ENCODE results near the gene LHX4. TPM values are rescaled to one million over a fixed set of nuclear protein-coding genes. Genes with fewer than 3 reads are reported as not detected.

Gene LHX4
- total RNA-seq, 1 experiment from 2014 or later: 0.13 TPM

DNA sequence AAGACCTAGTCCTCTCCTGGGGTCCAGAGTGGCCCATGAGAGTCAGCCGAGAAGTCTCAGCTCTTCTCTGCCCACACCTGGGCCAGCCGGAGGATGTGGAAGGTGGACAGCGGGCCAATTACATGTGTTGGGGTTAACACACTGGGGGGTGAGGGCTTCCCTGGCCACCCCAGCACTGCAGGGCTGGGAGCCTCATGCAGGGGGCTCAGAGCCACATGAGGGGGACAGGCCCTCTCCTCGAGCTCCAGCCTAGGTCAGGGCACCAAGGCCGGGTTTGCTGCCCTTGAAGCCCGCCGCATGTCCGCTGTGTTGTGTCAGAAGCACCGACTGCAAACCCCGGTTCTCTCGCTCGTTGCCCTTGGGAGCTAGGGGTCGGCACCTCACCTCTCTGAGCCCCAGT is 30.5 kb downstream of the LHX4 start:
- no peak for DNase-seq (ENCODE audit: low read depth, low spot score)
- in situ Hi-C loops (cut with HindIII; ENCODE audit: low pct_unique_long_range_greater_than_20kb, low sequenced_read_pairs): no loop called here

DNA sequence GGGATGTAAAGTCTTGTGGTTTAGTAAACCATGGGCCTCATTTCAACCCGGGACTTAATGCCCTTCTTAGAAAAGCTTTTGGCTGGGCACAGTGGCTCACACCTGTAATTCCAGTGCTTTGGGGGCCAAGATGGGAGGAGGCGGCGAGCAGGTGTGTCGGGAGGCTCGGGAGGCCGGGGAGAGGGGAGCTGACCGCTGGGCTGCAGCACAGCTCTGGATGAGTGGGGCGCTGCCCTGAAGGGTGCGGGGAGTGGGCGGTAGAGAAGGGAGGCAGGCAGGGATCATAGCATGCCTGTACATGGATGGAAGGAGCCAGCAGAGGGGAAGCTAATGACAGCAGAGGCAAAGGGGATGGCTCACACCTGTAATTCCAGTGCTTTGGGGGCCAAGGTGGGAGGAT is 31.0 kb downstream of the LHX4 start:
- in situ Hi-C loops (cut with HindIII; ENCODE audit: low pct_unique_long_range_greater_than_20kb, low sequenced_read_pairs): no loop called here
- DNase-seq (ENCODE audit: low read depth, low spot score): no peak

DNA sequence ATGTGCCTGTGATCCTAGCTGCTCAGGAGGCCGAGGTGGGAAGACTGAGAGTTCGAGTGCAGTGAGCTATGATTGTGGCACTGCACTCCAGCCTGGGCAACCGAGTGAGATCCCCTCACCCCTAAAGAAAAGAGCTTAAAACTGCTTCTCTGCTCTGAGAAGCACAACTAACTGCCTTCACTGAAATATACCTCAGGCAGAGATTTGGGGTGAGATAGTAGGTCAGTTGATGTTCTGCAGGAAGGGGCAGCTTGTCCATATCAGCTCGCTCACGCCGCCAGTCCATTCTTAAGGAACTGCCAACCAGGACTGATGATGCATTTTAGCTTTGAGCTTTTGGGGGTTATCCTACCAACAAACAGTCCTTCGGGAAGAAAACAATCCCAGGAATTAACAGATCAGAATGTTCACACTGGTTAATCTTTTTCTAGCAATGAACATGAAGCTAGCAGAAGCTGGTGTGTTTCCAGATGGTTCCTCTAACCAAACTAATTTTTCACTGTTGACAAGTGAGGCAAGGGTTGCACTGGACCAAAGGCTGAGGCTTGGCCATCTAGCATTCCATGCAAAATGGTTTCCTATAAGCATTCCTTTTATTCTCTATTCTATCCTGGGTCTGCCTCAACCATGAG is 31.6 kb downstream of the LHX4 start:
- in situ Hi-C loops (cut with HindIII; ENCODE audit: low pct_unique_long_range_greater_than_20kb, low sequenced_read_pairs): no loop called here
- no peak for DNase-seq (ENCODE audit: low read depth, low spot score)

DNA sequence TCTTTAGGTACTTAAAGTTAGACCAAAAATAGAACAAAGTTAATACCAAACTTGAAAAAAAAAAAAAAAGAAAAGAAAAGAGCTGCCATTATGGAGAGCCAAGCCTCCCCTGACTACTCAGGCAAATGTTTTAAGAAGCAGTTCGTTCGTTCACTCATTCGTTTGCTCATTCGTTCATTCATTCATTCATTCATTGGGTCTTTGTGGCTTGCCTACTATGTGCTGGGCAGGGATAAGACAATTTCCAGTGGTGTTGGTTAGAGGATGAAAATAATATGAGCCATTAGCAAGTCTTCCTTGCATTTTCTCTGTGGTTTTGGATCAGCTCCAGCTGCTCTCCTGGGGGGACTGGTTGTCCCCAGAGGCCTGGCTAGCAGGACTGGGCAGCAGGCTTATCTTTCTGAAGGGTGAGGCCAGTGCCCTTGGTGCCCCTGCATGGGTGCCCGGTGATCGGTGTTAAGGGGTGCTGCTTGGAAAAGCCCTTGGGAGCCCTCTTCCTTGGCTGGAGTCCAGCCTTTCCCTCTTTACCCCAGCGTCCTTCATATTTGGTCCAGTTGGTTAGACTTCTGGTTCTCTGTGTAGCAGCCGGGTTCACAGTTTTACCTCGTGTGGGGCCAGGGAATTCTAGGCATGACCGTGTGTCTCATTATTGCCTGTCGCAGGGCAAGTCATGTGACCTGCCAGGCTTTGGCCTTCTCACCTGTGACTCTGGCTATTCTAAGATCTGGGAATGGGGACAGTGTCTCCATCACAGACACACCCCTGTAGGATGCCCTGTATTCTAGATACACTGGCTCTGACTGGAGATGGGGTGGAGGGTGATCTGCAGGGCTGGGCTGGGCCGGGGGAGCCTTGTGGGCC is 32.8 kb downstream of the LHX4 start:
- DNase-seq (ENCODE audit: low read depth, low spot score): no peak
- in situ Hi-C loops (cut with HindIII; ENCODE audit: low pct_unique_long_range_greater_than_20kb, low sequenced_read_pairs): no loop called here

DNA sequence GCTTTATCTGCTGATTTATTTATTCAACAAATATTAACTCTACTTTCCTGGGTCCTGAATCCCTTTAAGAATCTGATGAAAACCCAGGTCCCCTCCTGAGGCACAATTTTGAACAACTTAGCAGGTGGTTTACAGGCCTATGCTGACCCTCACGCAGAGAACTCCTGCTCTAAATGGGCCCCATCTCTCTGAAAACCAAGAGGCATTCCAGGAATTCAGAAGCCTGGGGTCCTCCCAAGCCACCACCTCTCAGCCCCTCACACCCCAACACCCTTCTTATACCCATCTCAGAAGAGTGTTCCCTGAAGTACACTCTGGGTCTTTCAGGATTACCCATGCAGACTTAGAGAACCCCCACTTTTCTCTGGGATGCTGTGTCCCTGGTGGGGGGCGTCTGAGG is 34.5 kb downstream of the LHX4 start:
- DNase-seq (ENCODE audit: low read depth, low spot score): no peak
- in situ Hi-C loops (cut with HindIII; ENCODE audit: low pct_unique_long_range_greater_than_20kb, low sequenced_read_pairs): no loop called here

DNA sequence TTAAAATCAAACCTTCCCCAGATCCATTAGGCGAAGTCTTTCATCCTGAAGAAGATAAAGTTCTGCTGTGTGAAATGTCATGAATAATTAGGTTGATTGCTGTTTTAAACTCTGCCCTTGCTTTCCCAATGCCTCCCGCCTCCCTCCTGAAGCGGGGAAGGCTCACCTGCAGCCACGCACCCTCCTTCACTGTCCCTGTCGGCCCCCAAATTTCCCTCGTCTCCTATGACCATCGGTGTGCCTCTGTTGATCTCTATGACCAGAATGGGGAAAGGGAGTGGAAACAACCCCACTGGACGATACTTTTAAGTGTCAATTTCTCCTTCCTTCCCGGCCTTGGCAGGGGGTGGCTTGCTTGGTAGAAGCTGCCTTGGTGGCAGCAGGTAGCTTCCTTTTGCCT is 35.1 kb downstream of the LHX4 start:
- no peak for DNase-seq (ENCODE audit: low read depth, low spot score)
- in situ Hi-C loops (cut with HindIII; ENCODE audit: low pct_unique_long_range_greater_than_20kb, low sequenced_read_pairs): no loop called here

DNA sequence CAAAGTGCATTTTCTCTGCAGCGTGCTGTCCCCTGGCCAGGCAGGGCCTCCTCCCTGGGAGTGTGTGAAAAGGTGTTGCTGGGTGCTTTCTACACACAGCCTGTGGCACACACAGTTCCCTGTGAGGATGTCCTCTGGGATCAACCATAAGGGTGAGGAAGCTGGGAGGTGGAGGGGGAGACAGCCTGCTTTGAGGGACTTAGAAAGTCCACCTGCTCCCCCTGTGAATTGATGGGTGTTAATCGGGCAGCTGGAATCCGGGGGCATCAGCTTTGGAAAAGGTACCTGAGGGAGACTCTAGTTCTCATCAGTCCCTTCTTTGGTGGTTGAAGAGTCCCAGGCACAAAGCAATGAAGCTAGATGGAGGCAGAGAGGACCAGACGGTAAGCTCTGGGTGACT is 35.8 kb downstream of the LHX4 start:
- DNase-seq (ENCODE audit: low read depth, low spot score): no peak
- in situ Hi-C loops (cut with HindIII; ENCODE audit: low pct_unique_long_range_greater_than_20kb, low sequenced_read_pairs): no loop called here

DNA sequence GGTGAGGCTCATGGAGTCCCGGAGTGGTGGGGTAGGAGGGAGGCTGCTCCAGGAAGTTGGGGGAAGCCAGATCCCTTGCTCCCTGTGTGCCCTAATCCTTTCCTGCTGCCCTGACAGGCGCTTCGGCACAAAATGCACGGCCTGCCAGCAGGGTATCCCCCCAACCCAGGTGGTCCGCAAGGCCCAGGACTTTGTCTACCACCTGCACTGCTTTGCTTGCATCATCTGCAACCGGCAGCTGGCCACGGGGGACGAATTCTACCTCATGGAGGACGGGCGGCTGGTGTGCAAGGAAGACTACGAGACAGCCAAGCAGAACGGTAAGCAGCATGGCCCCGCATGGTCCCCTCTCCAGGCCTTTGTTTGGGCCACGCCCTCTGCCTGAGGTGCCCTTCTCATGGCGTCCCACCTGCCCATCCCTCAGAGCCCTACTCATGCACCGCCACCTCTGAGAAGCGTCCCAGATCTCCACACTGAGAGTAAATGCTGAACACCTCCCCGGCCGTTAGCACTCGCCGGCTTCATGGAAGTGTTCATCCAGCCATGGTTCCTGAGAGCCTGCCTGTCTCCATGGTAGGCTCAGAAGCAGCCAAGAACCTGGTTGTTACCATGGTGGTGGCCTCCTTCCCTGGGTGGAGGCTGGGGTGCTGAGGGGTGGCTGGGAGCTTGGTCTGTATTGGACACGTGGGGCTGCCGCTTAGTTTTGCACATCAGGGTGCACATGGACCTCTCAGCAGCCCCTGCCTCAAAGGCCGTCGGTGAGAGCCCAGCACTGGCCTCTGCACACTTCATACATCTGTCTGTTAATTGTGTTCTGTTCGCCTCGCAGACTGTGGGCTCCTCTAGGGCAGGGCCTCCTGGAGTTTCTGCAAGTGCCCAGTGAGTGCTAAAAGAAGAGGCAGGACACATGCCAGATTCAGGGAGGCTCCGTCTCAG is 36.5 kb downstream of the LHX4 start:
- no peak for DNase-seq (ENCODE audit: low read depth, low spot score)
- in situ Hi-C loops (cut with HindIII; ENCODE audit: low pct_unique_long_range_greater_than_20kb, low sequenced_read_pairs): no loop called here

DNA sequence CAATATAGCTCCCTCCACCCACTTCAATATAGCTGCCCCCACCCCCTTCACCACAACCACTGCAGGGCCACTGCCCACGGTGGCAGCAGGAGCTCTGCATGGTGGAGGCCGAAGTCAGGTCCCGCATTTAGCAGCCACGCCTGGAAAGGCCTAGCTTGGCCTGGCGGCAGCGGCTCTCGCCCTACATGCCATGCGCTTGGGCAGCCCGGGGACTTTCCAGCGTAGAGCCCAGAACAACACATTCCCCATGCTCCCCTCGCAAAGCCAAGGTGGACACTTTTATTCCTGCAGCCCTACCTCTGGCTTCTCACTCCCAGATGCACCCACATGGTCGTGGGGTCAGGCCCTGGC is 37.1 kb downstream of the LHX4 start:
- in situ Hi-C loops (cut with HindIII; ENCODE audit: low pct_unique_long_range_greater_than_20kb, low sequenced_read_pairs): no loop called here
- no peak for DNase-seq (ENCODE audit: low read depth, low spot score)

DNA sequence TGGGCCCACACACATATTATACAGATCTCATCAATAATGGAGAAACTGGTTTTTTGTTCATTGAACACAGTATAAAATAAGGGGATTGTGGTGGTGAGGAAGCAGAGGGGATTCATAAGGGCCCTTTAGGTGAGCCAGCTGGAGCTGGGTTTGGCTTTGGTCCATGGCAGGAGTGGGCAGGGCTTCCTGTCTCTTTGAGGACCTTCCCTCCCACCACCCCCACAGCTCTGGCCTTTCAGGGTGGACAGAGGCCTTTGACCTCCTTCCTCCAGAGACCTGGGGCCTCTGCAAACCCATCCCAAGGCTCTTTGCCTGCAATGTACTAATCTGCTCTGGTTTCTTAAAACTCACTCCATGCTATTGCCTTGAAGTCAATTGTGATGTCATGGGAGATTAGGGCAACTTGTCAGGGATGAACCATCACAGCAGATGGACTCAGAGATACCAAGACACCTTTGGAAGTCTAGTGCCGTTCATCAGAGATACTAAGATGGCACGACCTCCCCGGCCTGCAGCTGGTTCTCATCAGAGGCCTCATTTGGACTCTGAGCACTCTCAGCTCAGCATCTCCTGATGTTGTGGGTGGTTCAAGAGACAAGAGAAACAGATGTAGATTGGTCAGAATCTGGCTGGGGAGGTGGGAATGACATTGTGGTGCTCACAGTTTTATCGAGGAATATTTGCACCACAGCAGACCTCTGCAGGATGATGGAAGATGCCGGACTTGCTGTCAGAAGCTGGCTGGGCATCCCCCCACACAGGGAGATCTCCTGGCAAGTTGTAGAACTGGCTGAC is 37.9 kb downstream of the LHX4 start:
- in situ Hi-C loops (cut with HindIII; ENCODE audit: low pct_unique_long_range_greater_than_20kb, low sequenced_read_pairs): no loop called here

DNA sequence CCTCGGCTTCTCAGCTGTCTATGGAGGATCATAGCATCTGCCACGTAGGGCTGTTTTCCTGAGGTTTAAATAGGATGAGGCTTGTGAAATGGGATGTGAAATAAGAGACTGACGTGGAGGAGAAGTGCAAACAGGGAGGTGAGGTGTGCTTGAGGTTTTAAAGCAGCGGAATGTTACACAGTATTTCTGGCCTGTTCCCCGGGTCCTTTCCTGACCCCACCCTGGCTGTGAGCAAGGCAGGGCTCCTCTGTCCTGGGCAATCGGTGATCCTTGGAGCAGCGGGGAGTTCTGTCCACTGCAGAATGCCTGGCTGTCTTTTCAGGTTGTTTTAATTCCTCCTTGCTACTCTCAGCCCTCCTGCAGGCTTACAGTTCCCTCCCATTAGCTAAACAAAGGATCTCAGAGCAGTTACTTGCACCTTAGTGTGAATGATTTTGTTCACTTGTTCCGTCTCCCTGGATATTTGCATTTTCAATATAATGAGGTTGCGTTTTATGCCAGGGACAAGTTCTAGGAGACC is 38.6 kb downstream of the LHX4 start:
- in situ Hi-C loops (cut with HindIII; ENCODE audit: low pct_unique_long_range_greater_than_20kb, low sequenced_read_pairs): no loop called here
- DNase-seq (ENCODE audit: low read depth, low spot score): no peak

More for the DNA sequence above, 37.9 kb downstream of the LHX4 start:
- no peak for DNase-seq (ENCODE audit: low read depth, low spot score)

DNA sequence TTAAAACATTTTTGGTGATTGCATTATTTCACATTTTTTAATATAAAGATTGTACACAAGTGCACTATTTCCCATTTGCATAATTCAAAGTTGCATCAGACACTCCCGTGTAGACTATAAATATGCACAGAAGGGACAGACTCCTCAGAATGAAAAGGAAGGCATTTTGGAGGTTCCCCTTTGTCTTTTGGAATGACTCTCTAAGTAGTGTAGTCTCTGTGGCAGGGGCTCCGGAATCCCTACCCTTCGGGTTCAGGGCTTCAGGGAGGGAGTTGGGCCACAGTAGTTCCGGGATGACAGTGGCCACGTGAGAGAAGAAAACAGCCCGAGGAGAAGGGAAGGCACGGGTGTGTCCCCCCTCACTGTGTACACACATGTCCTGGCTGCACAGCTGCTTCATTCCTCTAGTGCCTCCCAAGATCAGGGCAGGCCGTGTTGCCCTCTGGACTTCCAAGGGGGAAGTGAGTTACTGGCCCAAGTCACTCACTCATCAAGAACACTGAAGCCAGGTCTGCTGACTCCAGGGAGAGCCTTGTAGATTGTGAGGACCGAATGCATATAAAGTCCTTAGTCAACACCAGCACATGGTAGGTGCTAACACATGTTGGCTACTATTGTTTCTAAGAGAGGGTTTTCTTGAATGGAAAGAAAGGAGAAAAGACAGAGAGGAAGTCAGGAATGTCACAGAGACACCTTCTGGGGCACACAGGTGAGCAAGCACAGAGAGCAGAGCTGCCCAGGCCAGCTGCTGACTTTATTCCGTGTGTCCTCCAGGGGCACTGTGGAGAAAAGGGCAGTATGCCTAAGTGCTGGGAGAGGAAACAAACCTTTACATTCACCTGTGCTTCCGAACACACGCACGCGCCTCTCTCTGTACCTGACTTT is 39.8 kb downstream of the LHX4 start:
- in situ Hi-C loops (cut with HindIII; ENCODE audit: low pct_unique_long_range_greater_than_20kb, low sequenced_read_pairs): no loop called here
- DNase-seq (ENCODE audit: low read depth, low spot score): peak; percentile 36

DNA sequence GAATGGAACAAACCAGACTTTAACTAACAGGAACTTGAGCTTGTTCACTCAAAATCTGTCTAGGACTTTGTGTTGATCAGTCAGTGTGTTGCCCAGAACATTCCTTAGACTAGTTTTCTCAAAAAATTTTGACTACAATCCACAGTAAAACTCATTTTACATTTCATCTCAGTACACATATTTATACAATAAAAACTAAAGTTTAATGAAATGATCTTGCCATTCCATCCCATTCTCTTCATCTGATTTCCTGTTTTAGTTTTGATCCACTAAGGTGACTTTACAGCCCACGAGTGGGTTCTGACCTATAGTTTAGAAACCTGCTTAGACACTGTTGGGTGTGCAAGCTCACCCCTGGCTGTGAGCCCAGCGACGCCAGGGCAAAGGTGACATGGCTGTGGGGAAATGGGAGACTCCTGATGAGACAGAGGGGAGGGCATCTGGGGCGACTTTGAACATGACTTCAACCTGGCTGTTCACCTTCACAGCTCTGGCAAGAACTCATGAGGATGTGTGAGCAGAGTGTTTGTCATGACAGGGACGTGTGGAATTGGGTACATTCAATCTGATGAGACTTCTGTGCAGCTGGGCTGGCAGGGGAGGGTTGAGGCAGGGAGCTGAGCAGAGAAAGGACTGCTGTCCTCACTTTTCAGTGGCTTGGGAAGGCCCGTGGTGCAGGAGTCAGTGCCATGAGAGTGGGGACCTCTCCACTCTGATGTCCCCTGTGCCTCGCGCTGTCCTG is 40.6 kb downstream of the LHX4 start:
- in situ Hi-C loops (cut with HindIII; ENCODE audit: low pct_unique_long_range_greater_than_20kb, low sequenced_read_pairs): no loop called here

DNA sequence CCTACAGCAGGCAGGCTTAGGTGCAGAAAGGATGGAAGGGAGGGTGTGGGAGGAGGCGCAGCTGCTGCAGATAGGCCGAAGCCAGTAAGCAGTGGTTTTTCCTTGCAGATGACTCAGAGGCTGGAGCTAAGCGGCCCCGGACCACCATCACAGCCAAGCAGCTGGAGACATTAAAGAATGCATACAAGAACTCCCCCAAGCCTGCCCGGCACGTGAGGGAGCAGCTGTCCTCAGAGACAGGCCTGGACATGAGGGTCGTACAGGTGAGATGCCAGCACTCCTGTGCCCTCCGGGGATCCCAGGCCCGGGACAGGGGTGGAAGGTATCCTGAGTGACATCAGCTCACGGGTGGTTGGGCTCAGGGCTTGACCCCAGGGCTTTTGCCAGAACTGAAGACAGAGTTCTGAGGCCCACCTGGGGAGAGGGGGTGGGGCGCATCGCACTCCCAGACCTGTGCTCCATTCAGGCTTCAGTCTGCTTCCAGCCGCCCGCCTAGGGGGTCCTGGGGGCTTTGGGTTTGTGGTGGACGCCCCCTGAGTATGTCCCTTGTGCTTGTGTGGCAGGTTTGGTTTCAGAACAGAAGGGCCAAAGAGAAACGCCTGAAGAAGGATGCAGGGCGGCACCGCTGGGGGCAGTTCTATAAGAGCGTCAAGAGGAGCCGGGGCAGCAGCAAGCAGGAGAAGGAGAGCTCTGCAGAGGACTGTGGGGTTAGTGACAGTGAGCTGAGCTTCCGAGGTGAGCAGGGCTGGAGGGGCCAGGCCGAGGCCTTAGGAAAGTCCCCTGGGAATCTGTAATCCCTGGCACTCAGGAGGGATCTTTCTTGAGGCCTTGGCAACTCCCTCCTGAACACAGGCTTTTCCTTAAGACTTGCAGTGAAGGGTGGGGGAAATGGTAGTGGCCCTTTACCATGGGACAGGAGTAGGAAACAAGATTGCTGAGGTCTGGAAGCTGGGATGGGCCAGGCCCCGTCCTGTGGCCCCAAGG is 41.5 kb downstream of the LHX4 start:
- DNase-seq (ENCODE audit: low read depth, low spot score): no peak
- in situ Hi-C loops (cut with HindIII; ENCODE audit: low pct_unique_long_range_greater_than_20kb, low sequenced_read_pairs): no loop called here

More for the DNA sequence above, 40.6 kb downstream of the LHX4 start:
- DNase-seq (ENCODE audit: low read depth, low spot score): no peak

DNA sequence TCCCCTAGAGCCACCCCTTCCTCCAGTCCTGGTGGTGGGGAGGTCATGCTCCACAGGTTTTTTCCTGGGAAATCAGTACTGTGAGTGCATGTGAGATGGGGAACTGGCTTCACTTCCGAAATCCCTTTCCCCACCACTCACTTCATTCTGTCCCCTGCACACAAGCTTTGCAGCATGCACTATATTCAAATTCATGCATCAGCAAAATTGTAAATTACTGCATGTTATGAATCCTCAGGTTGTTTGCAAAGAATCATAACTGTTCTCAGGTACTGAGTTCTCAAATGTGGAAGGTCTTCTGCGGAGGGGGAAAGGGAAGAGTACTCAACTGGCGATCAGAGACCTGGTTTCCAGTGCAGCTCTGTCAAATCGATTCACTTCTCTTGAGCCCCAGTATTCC is 42.3 kb downstream of the LHX4 start:
- in situ Hi-C loops (cut with HindIII; ENCODE audit: low pct_unique_long_range_greater_than_20kb, low sequenced_read_pairs): no loop called here
- DNase-seq (ENCODE audit: low read depth, low spot score): no peak

Data from SK-MEL-5 (cell line).